GM18517 (cell line): ENCODE data around the gene HOXA4.

Experiments
- ATAC-seq: cut with Tn5 transposase; IDR thresholded peaks from one replicate; pipeline ENCODE4 v1.9.1; 2021; ENCODE audit warnings: mild to moderate bottlenecking, moderate library complexity; ENCODE audit not compliant: unreplicated experiment

HOXA4 gene

GRCh38 chr7:27117887-27118491 lies 12.6 kb downstream of the HOXA4 start:
- no peak for ATAC-seq

- no peak for ATAC-seq
Observed at GRCh38 chr7:27116962-27117886, 13.3 kb downstream of the HOXA4 start.

GRCh38 chr7:27116031-27116961 lies 14.3 kb downstream of the HOXA4 start:
- no peak for ATAC-seq

- no peak for ATAC-seq
Observed at GRCh38 chr7:27115221-27116026, 15.1 kb downstream of the HOXA4 start.

GRCh38 chr7:27114881-27115220 lies 15.7 kb downstream of the HOXA4 start:
- no peak for ATAC-seq

- ATAC-seq: no peak
Observed at GRCh38 chr7:27113991-27114769, 16.4 kb downstream of the HOXA4 start.

- no peak for ATAC-seq
Observed at GRCh38 chr7:27112955-27113949, 17.3 kb downstream of the HOXA4 start.

- ATAC-seq: no peak
Observed at GRCh38 chr7:27112361-27112760, 18.2 kb downstream of the HOXA4 start.

- no peak for ATAC-seq
Observed at GRCh38 chr7:27111751-27112277, 18.7 kb downstream of the HOXA4 start.

GRCh38 chr7:27111042-27111750 lies 19.4 kb downstream of the HOXA4 start:
- no peak for ATAC-seq

GRCh38 chr7:27110186-27111031 lies 20.1 kb downstream of the HOXA4 start:
- no peak for ATAC-seq

GRCh38 chr7:27109466-27110185 lies 20.9 kb downstream of the HOXA4 start:
- ATAC-seq: no peak

GRCh38 chr7:27108390-27109127 lies 22.0 kb downstream of the HOXA4 start:
- no peak for ATAC-seq

GRCh38 chr7:27107391-27108381 lies 22.9 kb downstream of the HOXA4 start:
- ATAC-seq: no peak
